ENCODE data around the gene ZBTB21.
"Not testable (repeated sequence)": the region's sequence is repeated elsewhere in the genome, so short reads cannot be mapped to it uniquely, and the experiment has no call there.

Gene ZBTB21

DNA sequence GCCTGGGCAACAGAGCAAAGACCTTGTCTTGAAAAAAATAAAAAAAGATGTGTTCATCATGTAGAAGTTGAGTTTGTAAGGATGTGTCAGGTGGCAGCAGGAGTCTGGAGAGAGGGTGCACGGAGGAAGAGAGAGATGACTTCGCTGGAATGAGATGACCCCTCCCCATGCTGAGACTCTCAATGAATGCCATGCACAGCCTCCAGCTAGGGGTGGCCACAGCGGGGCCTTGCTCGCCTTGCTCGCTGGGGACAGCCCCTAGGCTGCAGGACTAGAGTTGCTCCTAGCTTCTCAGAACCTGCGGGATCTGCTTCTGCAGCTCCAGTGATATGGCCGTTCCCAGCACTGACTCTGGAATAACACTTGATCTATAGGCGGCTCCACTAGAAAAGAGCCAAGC is 49.8 kb downstream of the ZBTB21 start:
- in situ Hi-C loops (cut with MboI; ENCODE audit: low pct_unique_long_range_greater_than_20kb, low sequenced_read_pairs), result no loop called here
- DNase-seq, result no peak

DNA sequence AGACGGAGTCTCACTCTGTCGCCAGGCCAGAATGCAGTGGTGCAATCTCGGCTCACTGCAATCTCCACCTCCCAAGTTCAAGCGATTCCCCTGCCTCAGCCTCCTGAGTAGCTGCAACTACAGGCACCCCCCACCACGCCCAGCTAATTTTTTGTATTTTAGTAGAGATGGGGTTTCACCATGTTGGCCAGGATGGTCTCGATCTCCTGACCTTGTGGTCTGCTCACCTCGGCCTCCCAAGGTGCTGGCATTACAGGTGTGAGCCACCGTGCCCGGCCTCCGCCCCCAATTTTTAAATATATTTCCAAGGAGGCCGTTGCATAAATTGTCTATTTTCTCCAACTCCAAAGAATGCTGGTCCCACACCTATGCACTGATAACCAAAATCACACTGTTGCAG is 50.5 kb downstream of the ZBTB21 start:
- in situ Hi-C loops (cut with MboI; ENCODE audit: low pct_unique_long_range_greater_than_20kb, low sequenced_read_pairs); DNase-seq: not testable (repeated sequence)

DNA sequence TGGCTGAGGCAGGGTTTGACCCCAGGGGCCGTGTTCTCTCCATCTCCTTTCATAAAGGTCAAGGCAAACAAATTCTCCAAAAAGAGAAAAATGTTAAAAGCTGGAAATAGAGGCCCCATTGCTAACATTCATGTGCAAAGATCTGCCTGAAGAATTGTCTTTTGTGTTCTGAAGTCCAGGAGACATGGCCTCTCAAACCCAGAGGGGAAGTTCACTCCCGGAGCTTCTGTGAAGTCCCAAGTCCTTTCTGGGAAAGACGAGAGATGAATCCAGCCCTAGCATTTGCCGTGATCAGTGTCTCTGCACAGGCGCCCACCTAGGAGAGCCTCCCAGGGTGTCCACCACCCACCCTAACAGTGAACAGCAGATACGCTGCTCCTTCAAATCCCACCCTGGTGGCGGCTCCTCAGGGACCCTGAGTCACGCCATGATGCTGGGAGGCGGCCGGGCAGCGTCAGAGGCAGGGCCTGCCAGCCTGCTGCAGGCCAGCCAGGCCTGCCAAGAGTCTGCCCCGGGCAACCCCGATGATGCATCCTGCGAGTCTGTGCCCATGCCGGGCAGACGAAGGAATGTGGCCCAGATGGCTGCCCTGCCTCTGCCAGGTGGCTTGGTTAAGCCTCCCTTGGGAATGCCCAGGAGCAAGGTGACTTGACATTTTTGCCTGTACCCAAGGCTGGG is 51.1 kb downstream of the ZBTB21 start:
- DNase-seq, result no peak
- in situ Hi-C loops (cut with MboI; ENCODE audit: low pct_unique_long_range_greater_than_20kb, low sequenced_read_pairs), result no loop called here

DNA sequence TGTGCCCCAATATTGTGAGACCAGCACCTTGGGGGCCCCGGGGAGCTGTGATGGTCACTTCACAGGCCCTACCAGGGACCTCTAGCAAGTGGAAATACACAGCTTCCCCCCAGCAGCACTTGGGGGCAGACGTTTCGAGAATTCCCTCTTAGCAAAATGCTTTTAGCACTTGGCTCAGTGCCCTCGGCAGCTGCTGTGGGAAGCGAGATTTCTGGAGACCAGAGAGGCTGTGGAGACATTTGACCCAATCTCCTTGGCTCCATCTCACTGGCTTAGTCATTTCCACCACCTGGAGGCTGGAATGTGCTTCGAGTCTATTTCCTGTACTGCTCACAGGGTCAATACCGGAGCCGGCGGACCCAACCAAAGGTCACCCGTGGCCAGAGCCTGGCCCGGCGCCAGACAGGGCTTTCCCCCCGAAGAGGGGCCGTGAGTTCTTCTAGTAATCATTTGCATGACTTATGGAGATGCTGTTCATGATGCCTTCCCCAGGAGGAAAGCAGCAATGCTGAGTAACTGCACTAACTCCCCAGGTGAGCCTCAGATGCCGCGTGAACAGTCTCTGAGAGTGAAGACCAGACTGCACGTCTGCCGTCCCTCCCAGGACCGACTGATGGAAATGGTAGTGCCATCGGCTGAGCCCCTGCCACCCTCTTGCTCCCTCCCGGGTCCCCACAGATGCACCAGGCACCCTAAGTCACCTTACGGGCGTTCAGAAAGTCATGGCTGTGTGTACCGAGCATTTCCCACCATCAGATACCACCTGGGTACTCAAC is 52.0 kb downstream of the ZBTB21 start:
- no peak for DNase-seq
- in situ Hi-C loops (cut with MboI; ENCODE audit: low pct_unique_long_range_greater_than_20kb, low sequenced_read_pairs), result no loop called here

DNA sequence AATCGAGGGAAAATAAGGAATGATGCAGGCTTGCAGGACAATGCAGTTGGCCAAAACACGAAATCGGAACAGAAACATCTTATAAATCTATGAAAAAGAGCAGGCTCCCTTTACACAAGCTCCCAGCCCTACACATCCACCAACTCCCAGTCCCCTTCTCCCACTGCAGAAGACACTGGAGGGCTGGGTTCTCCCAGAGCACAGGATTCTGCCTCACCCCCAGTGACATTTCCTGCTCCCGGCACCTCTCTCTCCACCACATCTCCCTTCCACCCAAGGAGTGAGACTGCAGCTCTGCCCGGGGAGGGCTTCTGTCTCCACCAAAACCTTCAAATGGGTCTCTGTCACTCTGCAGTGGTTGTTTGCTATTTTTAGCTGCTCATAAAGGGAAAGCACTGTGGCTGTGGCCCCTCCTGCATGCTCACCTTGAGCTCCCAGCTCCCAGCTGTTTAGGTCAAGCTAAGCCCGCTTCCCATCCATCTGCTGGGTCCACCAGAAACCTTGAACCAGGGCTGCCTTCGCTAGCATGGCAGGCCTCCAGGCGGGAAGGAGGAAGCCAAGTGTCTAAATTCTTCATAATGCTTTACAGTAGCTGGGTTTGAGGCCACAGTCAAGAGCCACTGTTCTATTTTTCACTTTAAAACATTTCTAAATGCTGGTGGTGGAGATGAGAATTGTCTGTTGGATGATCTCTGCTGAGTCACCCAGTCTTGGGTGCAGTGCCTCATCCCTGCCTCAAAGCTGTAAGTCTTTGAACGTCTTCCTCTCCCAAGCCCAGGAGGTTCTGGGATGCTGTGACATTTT is 53.0 kb downstream of the ZBTB21 start:
- in situ Hi-C loops (cut with MboI; ENCODE audit: low pct_unique_long_range_greater_than_20kb, low sequenced_read_pairs), result no loop called here
- DNase-seq, result peak; percentile 31

DNA sequence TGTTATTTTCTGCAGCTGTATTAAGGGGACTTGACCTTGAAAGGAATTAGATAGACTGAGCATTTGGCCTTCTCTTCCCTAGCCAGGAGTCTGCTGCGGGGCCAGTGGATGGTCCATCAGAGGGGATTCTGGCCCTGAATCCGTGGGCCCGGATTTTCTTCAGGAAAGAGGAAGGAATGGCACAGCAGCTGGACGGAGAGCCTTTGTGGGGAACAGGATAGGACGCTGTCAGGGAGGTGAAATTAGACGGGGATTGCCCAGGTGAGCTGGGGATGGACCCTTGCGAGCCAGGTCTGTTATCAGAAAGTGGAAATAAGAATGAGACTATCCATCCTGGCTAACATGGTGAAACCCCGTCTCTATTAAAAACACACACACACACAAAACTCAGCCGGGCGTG is 54.6 kb downstream of the ZBTB21 start:
- in situ Hi-C loops (cut with MboI; ENCODE audit: low pct_unique_long_range_greater_than_20kb, low sequenced_read_pairs), result no loop called here
- no peak for DNase-seq

DNA sequence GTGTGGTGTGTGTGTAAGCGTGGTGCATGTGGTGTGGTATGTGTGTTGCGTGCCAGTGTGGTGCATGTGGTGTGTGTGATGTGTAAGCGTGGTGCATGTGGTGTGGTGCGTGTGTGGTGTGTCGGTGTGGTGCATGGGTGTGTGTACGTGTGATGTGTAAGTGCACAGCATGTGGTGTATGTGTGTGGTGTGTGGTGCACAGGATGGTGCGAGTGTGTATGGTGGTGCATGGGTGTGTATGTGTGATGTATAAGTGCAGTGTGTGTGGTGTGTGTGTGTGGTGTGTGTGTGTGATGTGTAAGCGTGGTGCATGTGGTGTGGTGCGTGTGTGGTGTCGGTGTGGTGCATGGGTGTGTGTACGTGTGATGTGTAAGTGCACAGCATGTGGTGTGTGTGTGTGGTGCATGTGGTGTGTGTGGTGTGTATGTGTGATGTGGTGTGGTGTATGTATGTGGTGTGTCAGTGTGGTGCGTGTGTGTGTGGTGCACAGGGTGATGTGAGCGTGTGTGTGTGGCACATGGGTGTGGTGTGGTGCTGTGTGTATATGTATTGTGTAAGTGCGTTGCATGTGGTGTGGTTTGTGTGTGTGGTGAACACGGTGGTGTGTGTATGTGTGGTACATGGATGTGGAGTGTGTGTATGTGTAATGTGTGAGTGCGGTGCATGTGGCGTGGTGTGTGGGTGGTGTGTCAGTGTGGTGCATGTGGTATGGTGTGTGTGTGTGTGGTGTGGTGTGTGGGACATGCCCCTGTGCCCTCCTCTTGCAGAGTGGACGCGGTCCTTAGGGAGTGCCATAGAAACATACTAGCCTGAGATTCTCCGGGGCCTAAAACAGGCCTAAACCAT is 55.3 kb downstream of the ZBTB21 start:
- in situ Hi-C loops (cut with MboI; ENCODE audit: low pct_unique_long_range_greater_than_20kb, low sequenced_read_pairs), result no loop called here
- DNase-seq, result no peak

DNA sequence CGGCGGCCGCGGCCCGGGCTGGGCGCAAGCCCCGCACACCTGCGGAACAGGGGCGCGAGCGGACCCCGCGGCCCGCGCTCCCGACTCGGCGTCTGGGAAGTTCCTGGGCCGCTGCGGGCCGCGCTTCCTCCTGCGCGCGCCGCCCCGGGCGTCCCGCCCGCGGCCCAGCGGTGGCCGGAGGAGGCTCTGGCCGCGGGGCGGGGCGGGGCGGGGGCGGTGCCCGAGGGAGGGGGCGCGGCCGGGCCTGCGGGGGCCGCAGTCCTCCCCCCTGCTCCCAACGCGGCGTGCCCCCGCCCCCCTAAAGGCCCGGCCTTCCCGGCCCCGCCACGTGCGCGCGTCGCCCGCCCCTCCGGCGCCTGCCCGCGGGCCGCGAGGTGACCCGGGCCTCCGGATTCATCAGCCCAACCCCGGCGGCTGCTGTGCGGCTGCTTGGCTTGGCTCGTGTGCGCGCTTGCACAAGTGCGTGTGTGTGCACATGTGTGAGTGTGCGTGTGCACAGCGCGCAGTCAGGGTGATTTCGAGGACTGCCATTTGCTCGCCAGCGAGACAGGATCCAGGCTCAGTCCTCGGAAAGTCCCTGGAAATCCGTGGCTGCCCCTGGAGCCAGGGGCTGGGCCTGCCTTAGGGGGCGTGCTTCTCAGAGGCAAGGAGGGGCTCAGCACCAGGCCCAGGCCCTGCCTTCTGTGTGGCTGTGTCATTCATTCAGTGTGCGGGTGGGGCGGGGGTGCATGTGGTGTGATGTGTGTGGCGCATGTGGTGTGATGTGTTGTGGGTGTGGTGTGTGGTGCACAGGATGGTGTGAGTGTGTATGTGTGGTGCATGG is 56.1 kb downstream of the ZBTB21 start, which contains the start of gene C2CD2:
Gene C2CD2, minus strand, starts transcription at position 188 of the 823 bp plus-strand sequence. CDS start 370 bp downstream, outside the sequence.
- peak; percentile 51 for DNase-seq
- in situ Hi-C loops (cut with MboI; ENCODE audit: low pct_unique_long_range_greater_than_20kb, low sequenced_read_pairs), result no loop called here

DNA sequence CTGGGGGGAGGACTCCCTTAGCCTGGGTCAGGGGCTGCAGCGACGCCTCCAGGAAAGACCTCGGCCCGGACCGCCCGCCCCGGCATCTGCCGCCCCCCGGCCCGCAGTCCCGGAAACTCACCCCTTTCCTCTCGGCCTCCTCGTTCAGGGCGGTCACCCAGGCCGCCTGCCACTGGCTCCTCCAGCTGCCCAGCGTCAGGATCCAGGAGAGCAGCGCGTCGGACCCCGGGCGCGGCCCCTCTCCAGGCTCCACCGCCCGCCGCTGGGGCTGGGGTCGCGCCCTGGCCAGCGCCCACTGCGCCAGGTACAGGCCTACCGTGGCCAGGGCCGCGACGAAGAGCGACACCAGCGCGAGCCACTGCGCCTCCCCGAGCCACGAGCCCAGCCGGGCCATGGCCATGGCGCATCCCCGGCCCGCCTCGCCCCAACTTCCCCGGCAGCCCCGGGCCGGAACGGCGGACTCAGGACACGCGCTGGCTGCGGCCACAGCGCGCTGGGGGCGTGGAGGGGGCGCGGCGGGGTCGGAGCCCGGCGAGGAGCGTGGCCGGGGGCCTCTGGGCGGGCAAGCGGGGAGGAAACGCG is 56.8 kb downstream of the ZBTB21 start:
- no peak for DNase-seq
- in situ Hi-C loops (cut with MboI; ENCODE audit: low pct_unique_long_range_greater_than_20kb, low sequenced_read_pairs), result no loop called here

DNA sequence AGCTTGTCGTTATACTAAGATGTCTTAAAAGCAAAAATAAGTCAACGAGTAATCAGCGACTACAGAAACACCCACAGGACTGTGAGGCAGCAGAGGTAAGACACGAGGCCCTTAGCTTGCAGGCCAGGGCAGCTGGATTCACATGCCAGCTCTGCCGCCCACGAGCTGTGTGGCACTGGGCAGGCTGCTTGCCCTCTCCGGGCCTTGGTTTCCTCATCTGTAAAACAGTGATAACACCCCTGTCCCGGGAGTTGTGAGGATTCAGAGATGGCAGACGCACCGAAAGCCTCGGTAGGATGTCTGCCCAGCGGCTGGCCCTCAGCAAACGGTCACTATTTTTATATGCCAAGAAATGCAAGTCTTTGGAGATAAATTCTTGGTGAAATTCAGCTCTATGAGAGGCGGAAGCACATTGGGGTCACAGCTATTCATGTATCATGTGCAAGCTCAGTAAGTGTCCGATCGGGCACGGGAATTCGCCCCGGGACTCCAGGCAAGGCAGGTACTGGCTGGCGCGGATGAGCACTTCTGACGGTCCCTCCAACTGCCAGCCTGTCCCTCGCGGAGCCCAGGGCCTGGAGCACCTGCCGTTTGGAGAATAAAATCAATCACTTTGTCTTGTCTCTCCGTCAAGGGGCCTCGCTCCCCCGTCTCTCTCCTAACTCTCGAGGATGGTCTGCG is 57.5 kb downstream of the ZBTB21 start:
- in situ Hi-C loops (cut with MboI; ENCODE audit: low pct_unique_long_range_greater_than_20kb, low sequenced_read_pairs), result no loop called here
- DNase-seq, result peak; percentile 22

DNA sequence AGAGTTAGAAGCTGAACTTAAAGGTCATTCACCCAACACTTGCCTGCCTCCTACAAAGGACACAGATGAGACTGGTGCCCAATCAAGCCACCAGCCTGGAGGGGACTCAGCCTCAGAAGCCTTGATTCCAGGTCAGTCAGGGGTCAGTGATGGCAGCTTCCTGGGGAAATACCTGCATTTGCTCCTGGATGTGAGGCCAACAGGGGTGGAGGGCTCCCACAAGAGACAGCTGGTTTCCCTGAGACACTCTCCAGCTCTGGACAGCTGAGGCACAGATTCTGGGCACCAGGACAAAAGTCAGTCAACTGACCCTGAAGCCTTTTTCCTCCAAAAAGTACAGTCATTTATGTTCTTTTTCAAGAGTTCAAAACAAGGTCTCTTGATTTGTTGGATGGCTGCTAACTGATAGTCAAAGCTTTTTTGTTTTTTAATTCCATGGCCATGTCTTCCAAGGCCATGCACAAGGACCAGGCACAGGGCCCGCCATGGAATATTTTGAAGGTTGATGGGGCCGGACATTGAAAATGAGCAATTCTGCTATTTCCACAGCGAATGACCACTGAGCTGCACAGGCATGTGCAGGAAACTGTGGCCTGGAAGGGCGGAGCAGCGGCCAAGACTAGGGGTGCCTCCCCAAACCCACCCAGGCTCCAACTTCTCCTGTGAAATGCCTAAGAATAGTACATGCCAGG is 58.1 kb downstream of the ZBTB21 start:
- no peak for DNase-seq
- in situ Hi-C loops (cut with MboI; ENCODE audit: low pct_unique_long_range_greater_than_20kb, low sequenced_read_pairs), result no loop called here

DNA sequence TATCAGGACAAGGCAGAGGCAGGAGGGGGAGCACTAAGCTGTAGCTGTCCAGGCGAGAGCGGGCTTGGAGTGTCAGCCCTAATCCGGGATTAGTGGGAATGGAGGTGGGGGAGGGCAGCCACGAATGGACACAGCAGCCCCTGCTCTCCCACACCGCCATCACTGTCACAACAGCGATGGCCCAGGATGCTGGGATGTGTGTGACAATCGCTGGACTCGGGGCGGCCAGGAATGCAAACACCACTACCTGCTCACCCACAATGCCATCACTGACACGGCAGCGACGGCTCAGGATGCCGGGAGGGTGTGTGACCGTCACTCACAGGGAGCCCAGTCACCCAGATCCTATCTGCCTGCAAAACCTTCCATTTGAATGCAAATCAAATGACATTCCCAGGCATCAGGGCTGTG is 59.2 kb downstream of the ZBTB21 start:
- no peak for DNase-seq
- in situ Hi-C loops (cut with MboI; ENCODE audit: low pct_unique_long_range_greater_than_20kb, low sequenced_read_pairs), result no loop called here

DNA sequence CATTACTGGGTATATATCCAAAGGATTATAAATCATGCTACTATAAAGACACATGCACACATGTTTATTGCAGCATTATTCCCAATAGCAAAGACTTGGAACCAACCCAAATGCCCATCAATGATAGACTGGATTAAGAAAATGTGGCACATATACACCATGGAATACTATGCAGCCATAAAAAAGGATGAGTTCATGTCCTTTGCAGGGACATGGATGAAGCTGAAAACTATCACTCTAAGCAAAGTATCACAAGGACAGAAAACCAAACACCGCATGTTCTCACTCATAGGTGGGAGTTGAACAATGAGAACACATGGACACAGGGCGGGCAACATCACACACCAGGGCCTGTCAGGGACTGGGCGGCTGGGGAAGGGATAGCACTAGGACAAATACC is 60.5 kb downstream of the ZBTB21 start:
- DNase-seq, result not testable (repeated sequence)

DNA sequence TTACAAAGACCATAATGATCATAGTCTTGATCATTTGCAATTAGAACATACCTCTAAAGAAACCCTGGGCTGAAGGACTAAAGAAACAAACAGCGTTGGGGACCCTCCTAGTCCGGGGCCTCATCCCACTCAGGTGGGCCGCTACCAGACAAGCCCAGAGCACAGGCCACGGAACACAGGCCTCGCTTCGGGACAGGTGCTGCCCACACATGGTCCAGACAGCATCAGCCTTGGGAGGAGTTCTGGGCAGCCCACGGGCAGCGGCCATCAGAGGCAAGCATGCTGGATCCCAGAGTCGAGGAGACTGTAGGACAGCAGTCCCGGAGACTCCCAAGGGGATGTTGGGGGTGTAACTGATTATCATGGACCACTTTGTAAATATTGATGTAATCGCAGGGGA is 61.3 kb downstream of the ZBTB21 start:
- DNase-seq, result no peak
- in situ Hi-C loops (cut with MboI; ENCODE audit: low pct_unique_long_range_greater_than_20kb, low sequenced_read_pairs), result no loop called here

More for the DNA sequence above, 60.5 kb downstream of the ZBTB21 start:
- in situ Hi-C loops (cut with MboI; ENCODE audit: low pct_unique_long_range_greater_than_20kb, low sequenced_read_pairs), result not testable (repeated sequence)

DNA sequence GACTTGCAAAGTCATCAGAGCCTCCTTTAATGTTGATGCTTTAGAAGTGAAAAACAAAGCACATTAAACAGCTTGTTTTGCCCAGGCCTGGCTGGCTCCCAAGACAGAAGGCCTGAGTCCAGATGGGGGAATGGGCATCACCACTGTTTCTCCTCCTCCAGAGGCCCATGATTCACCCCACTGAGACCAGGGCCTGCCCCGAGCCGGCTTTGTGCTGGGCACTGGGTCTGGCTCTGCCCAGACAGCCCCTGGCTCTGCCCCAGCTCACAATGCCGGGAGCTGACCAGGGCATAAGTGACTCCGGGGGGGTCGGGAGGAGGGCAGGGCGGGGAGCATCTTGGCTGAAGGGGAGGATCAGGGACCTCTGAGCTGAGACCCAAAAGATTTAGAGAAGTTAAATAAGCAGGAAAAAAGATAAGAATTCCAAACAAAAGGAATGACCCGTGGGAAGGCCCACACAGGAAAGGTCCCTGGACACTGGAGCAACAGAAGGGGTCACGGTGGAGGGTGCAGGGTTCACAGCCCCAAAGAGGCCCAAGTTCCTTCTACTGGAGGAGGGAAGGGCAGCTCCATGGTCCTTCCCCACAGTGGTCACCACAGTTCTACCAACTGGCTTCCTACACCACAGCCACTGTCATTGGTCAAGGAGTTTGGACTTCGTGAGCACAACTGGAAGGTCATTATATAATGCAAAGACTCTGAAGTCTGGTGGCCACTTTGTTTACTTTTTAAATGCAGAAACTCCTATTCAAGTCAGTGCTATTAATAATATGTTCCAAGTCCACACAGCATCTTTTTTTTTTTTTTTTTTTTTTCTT is 61.9 kb downstream of the ZBTB21 start:
- in situ Hi-C loops (cut with MboI; ENCODE audit: low pct_unique_long_range_greater_than_20kb, low sequenced_read_pairs), result no loop called here
- no peak for DNase-seq

DNA sequence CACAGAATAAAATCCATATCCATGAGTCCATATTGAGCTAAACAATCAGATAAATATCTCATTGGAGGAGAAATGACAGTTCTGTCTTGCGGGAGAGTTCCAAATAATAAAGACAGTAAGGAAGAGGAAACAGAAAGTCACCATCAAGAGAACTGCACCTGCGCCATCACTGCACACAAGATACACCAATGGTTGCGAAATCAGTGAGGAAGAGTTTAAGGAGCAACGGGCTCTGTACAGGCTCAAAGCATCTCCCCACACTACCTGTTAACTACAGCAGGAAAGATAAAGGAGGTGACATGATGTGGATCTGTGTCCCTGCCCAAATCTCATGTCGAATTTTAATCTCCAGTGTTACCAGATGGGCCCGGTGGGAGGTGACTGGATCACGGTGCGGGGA is 64.2 kb downstream of the ZBTB21 start:
- DNase-seq, result no peak
- in situ Hi-C loops (cut with MboI; ENCODE audit: low pct_unique_long_range_greater_than_20kb, low sequenced_read_pairs), result no loop called here

Measured in KBM-7 (cell line).